ENCODE results near the gene FRMPD2.

- no peak for TF ChIP-seq RAD21 (IDR thresholded peaks at IDR 0.05; ENCODE audit: low read length)
- no peak for TF ChIP-seq CTCF (conservative IDR thresholded peaks at IDR 0.05; ENCODE audit: low read depth, low read length)
- TF ChIP-seq MXI1 (IDR thresholded peaks at IDR 0.05; ENCODE audit: borderline replicate concordance, low read depth, low read length) = no peak
- no peak for TF ChIP-seq SMC3 (IDR thresholded peaks at IDR 0.05; ENCODE audit: low read depth, low read length)
- TF ChIP-seq POLR2A (IDR thresholded peaks at IDR 0.05; ENCODE audit: low read depth, low read length) = no peak
- no peak for TF ChIP-seq RFX5 (IDR thresholded peaks at IDR 0.05; ENCODE audit: low read depth, low read length)
- no peak for TF ChIP-seq NFE2L2 (IDR thresholded peaks at IDR 0.05; ENCODE audit: low read depth, low read length)
- no peak for TF ChIP-seq FOS (IDR thresholded peaks at IDR 0.05; ENCODE audit: low read depth, low read length)
- no peak for TF ChIP-seq MAFK (IDR thresholded peaks at IDR 0.05; ENCODE audit: low read depth, low read length)
- TF ChIP-seq USF2 (IDR thresholded peaks at IDR 0.05; ENCODE audit: low read depth, low read length) = no peak
Observed at GRCh38 chr10:48234787-48235186, 39.7 kb downstream of the FRMPD2 start.
